ENCODE measurements around the gene SUN2. TPM values are rescaled to one million over a fixed set of nuclear protein-coding genes. Genes with fewer than 3 reads are reported as not detected.

SUN2 gene
- polyA plus RNA-seq, 1 donor, result 66.5 TPM

DNA sequence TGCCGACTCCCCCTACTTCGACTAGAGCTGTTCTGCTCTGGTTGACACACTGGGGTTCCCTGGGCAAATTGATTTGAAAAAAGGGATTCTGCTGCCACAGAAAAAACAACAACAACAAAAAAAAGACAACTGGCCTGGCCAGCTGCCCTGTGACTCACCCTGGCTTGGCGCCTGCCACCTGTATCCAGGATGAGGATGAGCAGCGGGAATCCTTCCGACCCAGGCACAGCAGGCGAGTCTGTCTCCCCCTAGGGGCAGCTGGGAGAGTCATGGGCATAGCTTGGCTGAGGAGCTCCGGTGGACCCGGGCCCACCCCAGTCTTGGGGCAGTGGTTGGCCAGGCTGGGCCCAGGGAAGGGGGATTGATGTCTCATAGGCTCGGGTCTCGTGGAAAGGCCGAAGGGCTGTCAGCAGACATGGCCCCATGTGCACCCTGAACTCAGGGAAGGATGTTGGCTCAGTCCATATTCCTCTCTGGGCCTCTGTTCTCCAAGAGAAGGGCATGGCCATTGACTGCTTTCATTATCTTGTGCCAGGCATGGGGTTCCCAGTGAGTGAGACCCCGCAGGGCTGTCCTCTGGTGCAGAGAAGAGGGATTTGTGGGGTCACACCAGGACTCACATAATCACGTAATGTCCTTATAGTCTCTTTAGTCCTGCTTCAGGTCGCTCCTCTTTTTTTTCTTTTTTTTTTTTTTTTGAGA is 10.4 kb upstream of the SUN2 start:
- Histone ChIP-seq H3K27ac (ENCODE audit: low read length) (no peak overlapping the region), H3K4me1 (ENCODE audit: control insufficient read depth, insufficient read depth, low read length) (peaks cover 4% of the 10 kb centered on the region), H3K36me3 (ENCODE audit: control insufficient read depth, insufficient read depth, low read length) (no peaks in the 10 kb centered on the region), H3K9me3 (ENCODE audit: control insufficient read depth, low read depth, low read length) (no peaks in the 10 kb centered on the region), H3K4me3 (ENCODE audit: low read length) (no peak overlapping the region), H3K27me3 (ENCODE audit: control insufficient read depth, insufficient read depth, low read length) (no peaks in the 10 kb centered on the region)
- no CpG with 5 or more reads among the region's 14 CpGs for WGBS (ENCODE audit: insufficient coverage, low lambda C conversion rate)
- DNase-seq, result peak; percentile 52 to 57

DNA sequence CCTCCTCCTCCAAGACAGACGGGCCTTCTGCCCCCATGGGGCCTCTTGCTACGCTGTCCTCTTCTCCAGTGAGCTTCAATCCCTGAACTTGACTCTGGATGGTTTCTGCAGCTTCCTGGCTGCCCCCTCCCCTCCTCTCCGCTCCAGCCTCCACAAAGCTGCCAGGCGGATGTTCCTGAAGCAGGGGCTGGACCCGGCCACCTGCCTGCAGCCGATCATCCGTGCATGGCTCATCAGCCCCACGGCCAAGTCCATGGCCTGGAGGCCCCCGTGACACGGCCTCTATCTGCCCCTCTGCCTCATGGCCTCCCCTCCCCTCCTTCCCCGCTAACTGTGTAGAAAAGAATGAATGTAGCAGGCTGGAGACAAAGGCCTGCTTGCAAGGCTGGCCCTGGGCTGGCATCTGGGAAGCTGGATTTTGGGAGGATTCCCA is 6.8 kb upstream of the SUN2 start:
- no peaks in the 10 kb centered on the region for H3K27me3 ChIP-seq (ENCODE audit: control insufficient read depth, insufficient read depth, low read length)
- no peaks in the 10 kb centered on the region for H3K36me3 ChIP-seq (ENCODE audit: control insufficient read depth, insufficient read depth, low read length)
- H3K9me3 ChIP-seq (ENCODE audit: control insufficient read depth, low read depth, low read length), result no peaks in the 10 kb centered on the region
- H3K4me3 ChIP-seq (ENCODE audit: low read length), result no peak overlapping the region
- no CpG with 5 or more reads among the region's 11 CpGs for WGBS (ENCODE audit: insufficient coverage, low lambda C conversion rate)
- H3K4me1 ChIP-seq (ENCODE audit: control insufficient read depth, insufficient read depth, low read length), result peaks cover 4% of the 10 kb centered on the region
- DNase-seq, result no peak
- no peak overlapping the region for H3K27ac ChIP-seq (ENCODE audit: low read length)

DNA sequence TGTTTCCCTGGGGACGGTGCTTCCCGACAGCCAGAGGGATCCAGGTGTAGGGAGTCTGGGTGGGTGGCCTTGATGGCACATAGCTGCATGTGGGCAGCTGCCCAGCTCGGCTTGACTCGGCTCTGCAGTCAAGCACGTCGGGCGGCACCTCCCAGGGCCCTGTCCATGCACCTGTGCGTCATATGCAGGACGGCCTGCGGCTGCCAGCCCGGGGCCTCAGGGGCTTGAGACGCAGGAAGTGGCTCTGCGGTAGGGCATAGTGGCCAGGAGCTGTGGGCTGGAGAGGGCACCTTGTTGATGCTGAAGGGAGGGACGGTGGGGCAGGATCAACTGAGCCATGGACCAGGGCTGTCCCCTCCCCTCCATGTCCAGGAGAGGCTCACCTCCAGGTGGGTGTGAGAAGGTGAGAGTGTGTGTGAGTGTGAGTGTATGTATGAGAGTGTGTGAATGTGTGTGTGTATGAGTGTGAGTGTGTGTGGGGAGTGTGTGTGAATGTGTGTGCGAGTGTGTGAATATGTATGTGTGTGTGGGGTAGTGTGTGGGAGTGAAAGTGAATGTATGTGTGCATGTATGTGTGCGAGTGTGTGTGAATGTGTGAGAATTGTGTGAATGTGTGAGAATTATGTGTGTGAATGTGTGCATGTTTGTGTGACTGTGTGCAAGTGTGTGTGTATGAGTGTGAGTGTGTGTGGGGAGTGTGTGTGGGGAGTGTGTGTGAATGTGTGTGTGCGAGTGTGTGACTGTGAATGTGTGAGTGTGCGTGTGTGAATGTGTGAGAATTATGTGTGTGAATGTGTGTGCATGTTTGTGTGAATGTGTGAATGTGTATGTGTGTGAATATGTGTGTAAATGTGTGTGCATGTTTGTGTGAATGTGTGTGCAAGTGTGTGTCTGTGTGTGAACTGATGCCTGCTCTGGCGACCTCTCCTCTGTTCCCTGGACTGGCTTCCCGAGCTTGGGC is 5.7 kb upstream of the SUN2 start:
- H3K4me3 ChIP-seq (ENCODE audit: low read length), result no peak overlapping the region
- no peaks in the 10 kb centered on the region for H3K9me3 ChIP-seq (ENCODE audit: control insufficient read depth, low read depth, low read length)
- no peaks in the 10 kb centered on the region for H3K36me3 ChIP-seq (ENCODE audit: control insufficient read depth, insufficient read depth, low read length)
- no peak for DNase-seq
- peaks cover 4% of the 10 kb centered on the region for H3K4me1 ChIP-seq (ENCODE audit: control insufficient read depth, insufficient read depth, low read length)
- no peak overlapping the region for H3K27ac ChIP-seq (ENCODE audit: low read length)
- no peaks in the 10 kb centered on the region for H3K27me3 ChIP-seq (ENCODE audit: control insufficient read depth, insufficient read depth, low read length)
- WGBS (ENCODE audit: insufficient coverage, low lambda C conversion rate), result 20% methylated on average over 1 of the region's 20 CpGs

DNA sequence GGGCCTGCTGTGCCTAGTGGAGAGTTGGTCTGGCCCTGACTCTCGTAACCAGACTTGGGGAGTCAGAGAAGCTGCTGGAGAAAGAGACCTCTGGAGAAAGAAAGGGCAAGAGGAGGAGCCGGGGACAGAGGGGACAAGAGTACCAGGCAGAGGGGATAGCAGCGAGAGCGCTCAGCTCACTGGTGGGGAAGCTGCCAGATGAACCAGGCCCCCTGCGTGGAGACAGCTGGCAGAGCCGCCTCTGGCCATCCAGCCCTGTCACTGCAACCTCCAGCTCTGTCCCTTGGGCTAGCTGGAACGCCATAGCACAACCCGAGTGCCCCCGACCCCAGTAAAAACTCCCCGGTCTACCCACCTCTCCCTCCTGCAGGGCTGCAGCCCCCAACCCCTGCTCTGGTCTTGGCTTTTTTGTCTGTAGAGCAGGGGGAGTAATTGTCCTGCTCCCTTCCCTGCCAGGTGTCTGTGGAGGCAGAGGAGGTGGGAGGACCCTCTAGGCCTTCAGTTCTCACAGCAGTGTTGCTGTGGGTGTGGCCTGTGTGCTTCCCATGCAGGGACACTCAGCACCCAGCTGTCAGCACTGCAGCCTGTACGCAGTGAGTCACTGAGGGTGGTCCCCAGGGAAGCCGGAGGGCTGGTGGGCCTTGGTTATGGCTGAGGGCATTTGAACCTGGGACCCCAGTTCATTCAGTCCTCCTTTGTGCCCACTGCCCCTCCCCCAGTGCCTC is 4.8 kb upstream of the SUN2 start:
- no peaks in the 10 kb centered on the region for H3K36me3 ChIP-seq (ENCODE audit: control insufficient read depth, insufficient read depth, low read length)
- DNase-seq, result no peak
- no peak overlapping the region for H3K27ac ChIP-seq (ENCODE audit: low read length)
- no peaks in the 10 kb centered on the region for H3K27me3 ChIP-seq (ENCODE audit: control insufficient read depth, insufficient read depth, low read length)
- no peak overlapping the region for H3K4me3 ChIP-seq (ENCODE audit: low read length)
- no CpG with 5 or more reads among the region's 12 CpGs for WGBS (ENCODE audit: insufficient coverage, low lambda C conversion rate)
- peaks cover 4% of the 10 kb centered on the region for H3K4me1 ChIP-seq (ENCODE audit: control insufficient read depth, insufficient read depth, low read length)
- no peaks in the 10 kb centered on the region for H3K9me3 ChIP-seq (ENCODE audit: control insufficient read depth, low read depth, low read length)

DNA sequence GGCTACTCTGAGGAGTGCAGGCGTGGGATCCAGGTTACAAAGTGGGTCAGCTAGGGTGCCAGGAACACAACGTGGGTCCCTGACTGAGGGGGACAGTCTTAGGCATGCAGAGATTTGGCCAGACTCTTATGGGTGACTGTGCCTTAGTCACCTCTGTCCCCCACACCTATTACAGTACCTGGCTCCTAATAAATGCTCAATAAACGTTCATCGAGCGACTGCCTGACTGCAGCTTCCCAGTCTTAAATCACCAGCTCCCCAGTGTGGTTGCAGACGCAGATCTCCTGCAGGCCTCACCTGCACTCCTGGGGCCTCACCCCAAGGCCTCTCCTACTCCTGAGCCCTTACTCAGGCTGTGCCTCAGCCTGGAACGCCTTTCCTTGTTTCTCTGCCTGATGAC is 3.2 kb upstream of the SUN2 start:
- DNase-seq, result no peak
- Histone ChIP-seq H3K4me1 (ENCODE audit: control insufficient read depth, insufficient read depth, low read length) (peaks cover 7% of the 10 kb centered on the region), H3K36me3 (ENCODE audit: control insufficient read depth, insufficient read depth, low read length) (no peaks in the 10 kb centered on the region)

DNA sequence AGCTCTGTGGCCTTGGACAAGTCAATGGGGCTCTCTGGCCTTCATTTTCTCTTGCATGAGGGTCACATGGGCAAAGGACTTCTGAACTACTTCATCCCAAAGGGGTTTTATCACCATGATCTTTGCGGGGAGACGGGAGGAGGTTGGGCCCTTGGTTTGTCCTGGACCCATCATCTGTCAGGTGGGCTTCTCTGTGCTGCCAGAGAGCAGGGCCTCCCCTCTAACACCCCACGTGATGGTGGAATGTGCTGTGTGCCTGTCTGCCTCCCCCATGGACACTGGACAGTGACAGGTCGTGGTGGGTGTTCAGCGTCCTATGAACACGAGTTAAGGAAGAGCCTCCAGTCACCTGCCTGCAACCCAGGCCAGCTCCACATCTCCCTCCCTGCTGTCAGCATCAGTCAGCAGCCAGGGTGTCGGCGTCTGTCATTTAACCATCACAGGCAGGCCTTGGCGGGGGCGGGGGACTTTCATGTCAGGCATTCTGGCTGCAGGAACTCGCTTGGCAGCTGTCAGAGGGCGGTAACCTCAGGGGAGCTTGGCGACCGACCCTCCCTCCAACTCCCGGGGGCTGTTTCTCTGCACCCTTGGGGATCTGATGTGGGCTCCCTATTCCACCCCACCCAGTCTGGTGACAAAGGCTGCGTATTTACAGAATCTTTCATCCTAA is 2.6 kb upstream of the SUN2 start:
- WGBS (ENCODE audit: insufficient coverage, low lambda C conversion rate), result no CpG with 5 or more reads among the region's 16 CpGs
- Histone ChIP-seq H3K27me3 (ENCODE audit: control insufficient read depth, insufficient read depth, low read length) (no peaks in the 10 kb centered on the region), H3K4me1 (ENCODE audit: control insufficient read depth, insufficient read depth, low read length) (peaks cover 13% of the 10 kb centered on the region), H3K36me3 (ENCODE audit: control insufficient read depth, insufficient read depth, low read length) (no peaks in the 10 kb centered on the region), H3K4me3 (ENCODE audit: low read length) (no peak overlapping the region), H3K9me3 (ENCODE audit: control insufficient read depth, low read depth, low read length) (no peaks in the 10 kb centered on the region), H3K27ac (ENCODE audit: low read length) (no peak overlapping the region)
- no peak for DNase-seq

More for the DNA sequence above, 3.2 kb upstream of the SUN2 start:
- Histone ChIP-seq H3K4me3 (ENCODE audit: low read length) (no peak overlapping the region), H3K27me3 (ENCODE audit: control insufficient read depth, insufficient read depth, low read length) (no peaks in the 10 kb centered on the region), H3K27ac (ENCODE audit: low read length) (no peak overlapping the region), H3K9me3 (ENCODE audit: control insufficient read depth, low read depth, low read length) (no peaks in the 10 kb centered on the region)
- WGBS (ENCODE audit: insufficient coverage, low lambda C conversion rate), result no CpG with 5 or more reads among the region's 7 CpGs

DNA sequence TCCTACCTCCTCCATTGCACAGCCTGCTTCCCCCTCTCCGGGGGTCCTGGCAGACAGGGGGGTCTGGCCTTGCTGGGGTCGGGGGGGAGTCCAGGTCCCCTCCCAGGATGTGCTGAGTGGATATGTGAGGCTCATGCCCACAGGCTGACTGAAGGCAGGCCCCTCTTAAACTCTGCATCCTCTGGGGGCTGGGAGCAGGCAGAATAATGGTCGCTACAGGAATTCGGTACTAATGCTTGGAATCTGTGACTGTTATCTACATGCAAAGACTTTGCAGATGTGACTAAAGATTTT is 1.6 kb upstream of the SUN2 start:
- H3K4me3 ChIP-seq (ENCODE audit: low read length), result no peak overlapping the region

DNA sequence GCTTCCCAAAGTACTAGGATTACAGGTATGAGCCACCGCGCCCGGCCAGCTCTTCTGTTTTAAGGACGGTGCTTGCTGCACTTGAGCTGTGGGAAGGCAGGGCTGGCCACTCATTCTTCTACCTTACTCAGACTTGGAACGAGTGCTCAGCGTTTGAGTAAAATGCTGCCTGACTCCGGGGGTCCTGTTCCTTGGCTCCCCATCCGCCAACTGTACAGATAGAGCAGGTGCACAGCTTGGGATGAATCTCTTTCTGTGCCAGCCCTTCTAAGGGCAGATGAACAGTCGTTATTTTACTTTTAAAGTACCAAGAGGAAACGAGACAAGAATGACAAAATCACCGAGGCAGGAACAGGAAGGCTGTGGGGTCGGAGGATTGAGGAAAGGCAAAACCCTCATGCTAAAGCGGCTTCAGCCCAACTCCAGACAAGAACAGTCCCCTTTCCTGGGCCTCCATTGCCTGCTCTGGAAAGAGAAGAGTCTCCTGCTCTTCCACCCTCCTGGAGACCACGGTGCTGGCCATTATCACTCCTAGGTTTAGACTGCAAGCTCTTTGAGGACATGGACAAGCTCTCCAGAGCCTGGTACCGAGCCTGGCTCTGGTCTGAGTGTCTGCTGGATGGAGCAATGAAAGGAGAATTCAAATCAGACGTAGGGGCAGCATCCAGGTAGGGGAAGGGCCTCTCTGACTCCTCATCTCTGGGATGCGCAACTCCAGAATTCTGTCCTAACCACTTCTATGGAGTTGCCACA is 1.1 kb upstream of the SUN2 start:
- no peaks in the 10 kb centered on the region for H3K27me3 ChIP-seq (ENCODE audit: control insufficient read depth, insufficient read depth, low read length)
- no peaks in the 10 kb centered on the region for H3K9me3 ChIP-seq (ENCODE audit: control insufficient read depth, low read depth, low read length)
- H3K4me1 ChIP-seq (ENCODE audit: control insufficient read depth, insufficient read depth, low read length), result peaks cover 10% of the 10 kb centered on the region
- no peak overlapping the region for H3K27ac ChIP-seq (ENCODE audit: low read length)
- no peak for DNase-seq
- H3K4me3 ChIP-seq (ENCODE audit: low read length), result peak overlapping the region; percentile 58
- WGBS (ENCODE audit: insufficient coverage, low lambda C conversion rate), result 100% methylated on average over 1 of the region's 17 CpGs
- peaks cover 8% of the 10 kb centered on the region for H3K36me3 ChIP-seq (ENCODE audit: control insufficient read depth, insufficient read depth, low read length)

More for the DNA sequence above, 1.6 kb upstream of the SUN2 start:
- Histone ChIP-seq H3K9me3 (ENCODE audit: control insufficient read depth, low read depth, low read length) (no peaks in the 10 kb centered on the region), H3K27me3 (ENCODE audit: control insufficient read depth, insufficient read depth, low read length) (no peaks in the 10 kb centered on the region), H3K27ac (ENCODE audit: low read length) (no peak overlapping the region), H3K36me3 (ENCODE audit: control insufficient read depth, insufficient read depth, low read length) (peaks cover 3% of the 10 kb centered on the region), H3K4me1 (ENCODE audit: control insufficient read depth, insufficient read depth, low read length) (peaks cover 11% of the 10 kb centered on the region)
- no peak for DNase-seq
- no CpG with 5 or more reads among the region's 4 CpGs for WGBS (ENCODE audit: insufficient coverage, low lambda C conversion rate)

DNA sequence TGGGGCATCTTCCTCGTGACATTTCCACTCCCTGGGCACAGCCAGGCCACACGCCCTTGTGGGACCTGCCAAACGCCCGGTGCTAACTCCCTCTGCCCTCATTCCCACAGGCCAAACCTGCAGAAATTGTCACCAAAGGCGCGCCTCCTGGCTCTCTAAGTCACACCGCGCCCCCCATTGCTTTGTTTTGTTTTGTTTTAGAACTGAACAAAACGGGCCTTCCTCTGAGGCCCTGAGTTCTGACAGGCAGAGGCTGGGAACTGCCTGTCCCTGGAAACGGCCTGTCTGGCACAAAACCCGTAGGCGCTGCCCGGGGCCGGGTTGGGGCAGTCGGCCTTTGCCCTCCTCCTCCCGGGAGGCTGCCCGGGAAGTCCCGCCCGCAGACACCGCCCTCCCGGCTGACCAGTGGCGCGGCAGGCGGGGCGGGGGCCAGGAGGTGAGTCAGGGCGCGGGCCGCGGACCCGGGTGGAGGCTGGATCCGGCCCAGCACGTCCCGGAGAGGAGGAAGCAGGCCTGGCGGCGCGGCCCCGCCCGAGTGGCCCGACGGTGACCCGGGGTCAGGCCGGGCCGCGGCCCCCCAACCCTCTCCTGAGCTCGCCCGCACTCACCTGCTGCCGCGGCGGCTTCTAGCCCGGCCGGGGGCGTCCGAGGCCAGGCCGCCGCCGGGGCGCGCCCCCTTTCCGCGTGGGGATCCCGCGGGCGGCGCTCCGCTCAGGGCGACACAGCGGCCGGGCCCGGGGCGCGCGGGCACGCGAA is 465 bp downstream of the SUN2 start:
- no peaks in the 10 kb centered on the region for H3K27me3 ChIP-seq (ENCODE audit: control insufficient read depth, insufficient read depth, low read length)
- peak overlapping the region; percentile 54 for H3K4me3 ChIP-seq (ENCODE audit: low read length)
- WGBS (ENCODE audit: insufficient coverage, low lambda C conversion rate), result no CpG with 5 or more reads among the region's 74 CpGs
- peaks cover 23% of the 10 kb centered on the region for H3K36me3 ChIP-seq (ENCODE audit: control insufficient read depth, insufficient read depth, low read length)
- H3K9me3 ChIP-seq (ENCODE audit: control insufficient read depth, low read depth, low read length), result no peaks in the 10 kb centered on the region
- H3K27ac ChIP-seq (ENCODE audit: low read length), result peak overlapping the region; percentile 96
- DNase-seq, result peak; percentile 82 to 91
- peaks cover 10% of the 10 kb centered on the region for H3K4me1 ChIP-seq (ENCODE audit: control insufficient read depth, insufficient read depth, low read length)

All from large intestine (tissue), 3 donors.